ENCODE results near the gene AP5M1. TPM values are rescaled to one million over a fixed set of nuclear protein-coding genes. Genes with fewer than 3 reads are reported as not detected.
"Not testable (repeated sequence)": the region's sequence is repeated elsewhere in the genome, so short reads cannot be mapped to it uniquely, and the experiment has no call there.

AP5M1 gene
- total and polyA plus RNA-seq, 8 donors: 37.0 to 51.9 (median 43.3) TPM

DNA sequence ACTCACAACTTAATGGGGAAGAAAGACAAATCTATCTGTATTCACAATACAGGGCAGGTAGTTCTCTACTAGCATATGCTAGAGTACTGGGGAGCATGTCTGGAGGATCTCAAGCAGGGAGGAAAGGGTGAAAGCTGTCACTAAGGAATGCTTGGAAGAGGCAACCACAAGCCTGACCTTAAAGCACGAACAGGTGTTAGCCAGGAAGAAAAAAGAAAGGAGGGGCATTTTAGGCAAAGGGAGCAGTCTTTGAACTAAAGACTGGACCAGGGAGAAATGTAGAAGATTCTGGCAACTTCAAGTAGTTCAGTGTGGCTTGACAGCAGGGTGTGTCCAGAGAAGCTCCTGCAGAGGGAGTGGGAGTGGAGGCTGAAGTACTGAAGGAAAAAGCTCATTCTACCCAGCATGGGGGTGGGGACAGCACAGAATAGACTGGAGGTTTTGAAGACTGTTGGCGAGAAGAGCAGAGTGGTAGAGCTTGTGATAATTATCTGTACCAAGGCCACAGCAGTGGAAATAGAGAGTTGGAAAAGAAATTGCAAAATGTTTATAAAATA lies 50.9 kb downstream of the AP5M1 start:
- Histone ChIP-seq H3K27ac (no peak overlapping the region), H3K4me1 (no peaks in the 10 kb centered on the region), H3K9me3 (no peaks in the 10 kb centered on the region), H3K27me3 (peaks cover 0 to 4% of the 10 kb centered on the region in 2 donors), H3K4me3 (no peak overlapping the region), H3K36me3 (no peaks in the 10 kb centered on the region)
- intact Hi-C loops (cut with DNase I): loop anchor here in 1 of 2 donors (5.0 kb wide), 1 partner anchor 827 kb away; no protein-coding TSS in a partner anchor
- ATAC-seq (no peak), DNase-seq (no peak)
- TF ChIP-seq, protein P1, sequence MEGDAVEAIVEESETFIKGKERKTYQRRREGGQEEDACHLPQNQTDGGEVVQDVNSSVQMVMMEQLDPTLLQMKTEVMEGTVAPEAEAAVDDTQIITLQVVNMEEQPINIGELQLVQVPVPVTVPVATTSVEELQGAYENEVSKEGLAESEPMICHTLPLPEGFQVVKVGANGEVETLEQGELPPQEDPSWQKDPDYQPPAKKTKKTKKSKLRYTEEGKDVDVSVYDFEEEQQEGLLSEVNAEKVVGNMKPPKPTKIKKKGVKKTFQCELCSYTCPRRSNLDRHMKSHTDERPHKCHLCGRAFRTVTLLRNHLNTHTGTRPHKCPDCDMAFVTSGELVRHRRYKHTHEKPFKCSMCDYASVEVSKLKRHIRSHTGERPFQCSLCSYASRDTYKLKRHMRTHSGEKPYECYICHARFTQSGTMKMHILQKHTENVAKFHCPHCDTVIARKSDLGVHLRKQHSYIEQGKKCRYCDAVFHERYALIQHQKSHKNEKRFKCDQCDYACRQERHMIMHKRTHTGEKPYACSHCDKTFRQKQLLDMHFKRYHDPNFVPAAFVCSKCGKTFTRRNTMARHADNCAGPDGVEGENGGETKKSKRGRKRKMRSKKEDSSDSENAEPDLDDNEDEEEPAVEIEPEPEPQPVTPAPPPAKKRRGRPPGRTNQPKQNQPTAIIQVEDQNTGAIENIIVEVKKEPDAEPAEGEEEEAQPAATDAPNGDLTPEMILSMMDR (IDR thresholded peaks at IDR 0.05): no peak

DNA sequence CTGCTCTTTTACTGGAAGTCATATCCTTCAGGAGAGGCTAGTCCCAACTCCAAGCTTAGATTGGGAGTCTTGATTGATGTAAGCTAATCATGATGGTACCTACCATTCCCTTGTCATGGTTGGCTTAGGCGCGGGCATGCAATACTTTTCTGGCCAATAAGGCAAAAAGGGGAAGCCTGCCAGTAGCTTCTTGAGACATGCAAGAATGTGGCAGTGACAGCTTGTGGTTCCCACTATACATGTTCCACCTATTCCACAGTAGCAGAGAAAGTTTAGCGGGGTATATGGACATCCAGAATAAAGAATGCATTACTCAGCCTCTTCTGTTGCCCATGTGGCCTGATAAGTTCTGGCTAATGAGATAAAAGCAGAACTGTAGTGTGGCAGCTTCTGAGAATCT lies 55.0 kb downstream of the AP5M1 start:
- H3K27me3 ChIP-seq: no peaks in the 10 kb centered on the region
- ATAC-seq (no peak), DNase-seq (no peak)
- H3K4me1 ChIP-seq: no peaks in the 10 kb centered on the region
- intact Hi-C loops (cut with DNase I): no loop called here
- TF ChIP-seq, protein P1 (IDR thresholded peaks at IDR 0.05): no peak
- no peak overlapping the region for H3K4me3 ChIP-seq
- no peaks in the 10 kb centered on the region for H3K9me3 ChIP-seq
- no peaks in the 10 kb centered on the region for H3K36me3 ChIP-seq
- no peak overlapping the region for H3K27ac ChIP-seq

DNA sequence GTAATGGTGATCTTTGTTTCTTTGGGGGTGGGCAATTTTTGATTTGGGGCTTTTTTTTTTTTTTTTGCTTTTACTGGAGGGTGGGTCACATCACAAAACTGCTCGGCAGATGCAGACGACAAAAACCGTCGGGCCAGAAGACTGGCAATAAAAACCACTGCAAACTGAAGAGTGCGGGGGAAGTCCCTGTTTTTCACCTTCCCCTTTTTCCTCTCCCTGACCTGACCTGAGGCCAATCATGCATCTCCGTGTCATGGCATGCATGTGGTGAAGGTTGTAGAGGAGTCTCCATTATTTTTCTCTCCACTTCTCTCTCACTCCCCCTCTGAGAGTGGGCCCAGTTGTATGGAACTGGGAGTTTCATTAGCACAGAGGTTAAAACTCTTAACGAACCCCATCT lies 57.5 kb downstream of the AP5M1 start:
- DNase-seq (no peak), ATAC-seq (no peak)
- TF ChIP-seq, protein P1 (IDR thresholded peaks at IDR 0.05): no peak
- Histone ChIP-seq H3K36me3 (no peaks in the 10 kb centered on the region), H3K4me3 (no peak overlapping the region), H3K27me3 (no peaks in the 10 kb centered on the region), H3K9me3 (peaks cover 0 to 1% of the 10 kb centered on the region in 2 donors), H3K4me1 (no peaks in the 10 kb centered on the region), H3K27ac (no peak overlapping the region)
- intact Hi-C loops (cut with DNase I): no loop called here

DNA sequence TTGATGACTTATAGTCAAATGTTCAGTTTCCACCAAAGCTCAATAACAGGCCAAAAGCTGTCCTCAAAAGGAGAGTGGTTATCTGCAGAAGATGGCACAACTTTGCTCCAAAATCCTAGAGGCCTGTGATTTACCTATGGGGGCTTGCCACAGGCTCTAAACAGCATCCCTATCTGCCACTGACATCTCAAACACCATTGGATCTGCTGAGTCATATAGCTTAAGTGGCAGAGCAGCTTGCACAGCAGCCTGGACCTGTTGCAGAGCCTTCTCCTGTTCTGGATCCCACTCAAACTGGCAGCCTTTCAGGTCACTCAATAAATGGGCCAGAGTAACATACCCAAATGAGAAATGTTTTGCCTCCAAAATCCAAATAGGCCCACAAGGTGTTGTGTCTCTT lies 61.1 kb downstream of the AP5M1 start:
- intact Hi-C loops (cut with DNase I): no loop called here
- DNase-seq (no peak), ATAC-seq (no peak)

DNA sequence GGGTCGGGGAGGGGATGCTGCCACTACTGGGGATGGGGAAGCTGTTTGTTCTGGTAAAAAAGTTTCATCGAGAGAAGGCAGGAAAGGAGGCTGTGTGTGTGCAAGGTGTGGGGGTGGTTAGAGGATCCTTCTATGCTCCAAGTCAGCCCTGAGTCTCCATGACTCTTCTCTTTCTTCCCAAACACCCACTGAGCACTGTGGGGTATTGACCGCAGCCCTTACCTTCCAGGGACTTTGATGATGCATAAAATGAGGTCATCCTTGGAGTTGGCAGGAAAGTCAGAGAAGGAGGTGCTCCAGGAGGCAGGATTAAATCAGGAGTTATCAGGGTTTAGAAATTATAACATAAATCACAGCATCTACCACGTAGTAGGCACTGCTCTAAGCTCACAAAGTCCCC lies 63.7 kb downstream of the AP5M1 start:
- DNase-seq; H3K27me3 ChIP-seq; ATAC-seq; H3K4me1 ChIP-seq; H3K27ac ChIP-seq; intact Hi-C loops (cut with DNase I); H3K36me3 ChIP-seq; H3K4me3 ChIP-seq: not testable (repeated sequence)
- H3K9me3 ChIP-seq: peaks cover 0 to 32% of the 10 kb centered on the region in 2 donors

More for the DNA sequence above, 61.1 kb downstream of the AP5M1 start:
- Histone ChIP-seq H3K36me3 (no peaks in the 10 kb centered on the region), H3K27ac (no peak overlapping the region), H3K27me3 (no peaks in the 10 kb centered on the region), H3K4me3 (no peak overlapping the region), H3K4me1 (no peaks in the 10 kb centered on the region), H3K9me3 (peaks cover 0 to 17% of the 10 kb centered on the region in 2 donors)
- TF ChIP-seq, protein P1 (IDR thresholded peaks at IDR 0.05): no peak

DNA sequence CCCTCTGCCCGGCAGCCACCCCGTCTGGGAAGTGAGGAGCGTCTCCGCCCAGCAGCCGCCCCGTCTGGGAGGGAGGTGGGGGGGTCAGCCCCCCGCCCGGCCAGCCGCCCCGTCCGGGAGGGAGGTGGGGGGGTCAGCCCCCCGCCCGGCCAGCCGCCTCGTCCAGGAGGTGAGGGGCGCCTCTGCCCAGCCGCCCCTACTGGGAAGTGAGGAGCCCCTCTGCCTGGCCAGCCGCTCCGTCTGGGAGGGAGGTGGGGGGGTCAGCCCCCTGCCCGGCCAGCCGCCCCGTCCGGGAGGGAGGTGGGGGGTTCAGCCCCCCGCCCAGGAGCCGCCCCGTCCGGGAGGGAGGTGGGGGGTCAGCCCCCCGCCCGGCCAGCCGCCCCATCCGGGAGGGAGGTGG lies 65.0 kb downstream of the AP5M1 start:
- H3K4me3 ChIP-seq; H3K4me1 ChIP-seq; intact Hi-C loops (cut with DNase I); H3K36me3 ChIP-seq; H3K27ac ChIP-seq; H3K27me3 ChIP-seq; ATAC-seq; DNase-seq: not testable (repeated sequence)
- H3K9me3 ChIP-seq: peaks cover 0 to 32% of the 10 kb centered on the region in 2 donors

DNA sequence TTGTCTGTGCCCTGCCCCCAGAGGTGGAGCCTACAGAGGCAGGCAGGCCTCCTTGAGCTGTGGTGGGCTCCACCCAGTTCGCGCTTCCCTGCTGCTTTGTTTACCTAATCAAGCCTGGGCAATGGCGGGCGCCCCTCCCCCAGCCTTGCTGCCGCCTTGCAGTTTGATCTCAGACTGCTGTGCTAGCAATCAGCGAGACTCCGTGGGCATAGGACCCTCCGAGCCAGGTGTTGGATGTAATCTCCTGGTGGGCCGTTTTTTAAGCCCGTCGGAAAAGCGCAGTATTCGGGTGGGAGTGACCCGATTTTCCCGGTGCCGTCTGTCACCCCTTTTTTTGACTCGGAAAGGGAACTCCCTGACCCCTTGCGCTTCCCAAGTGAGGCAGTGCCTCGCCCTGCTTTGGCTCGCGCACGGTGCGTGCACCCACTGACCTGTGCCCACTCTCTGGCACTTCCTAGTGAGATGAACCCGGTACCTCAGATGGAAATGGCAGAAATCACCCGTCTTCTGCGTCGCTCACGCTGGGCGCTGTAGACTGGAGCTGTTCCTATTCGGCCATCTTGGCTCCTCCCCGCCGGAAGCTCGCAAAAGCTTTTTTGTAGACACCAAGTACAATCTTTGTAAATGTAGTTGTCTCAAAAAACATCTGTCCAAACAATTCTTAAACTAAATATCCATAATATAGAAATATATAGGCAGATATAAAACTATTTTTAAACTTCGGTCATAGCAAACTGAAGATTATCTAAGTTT lies 75.0 kb downstream of the AP5M1 start:
- H3K36me3 ChIP-seq; intact Hi-C loops (cut with DNase I); H3K27ac ChIP-seq; H3K4me3 ChIP-seq; H3K4me1 ChIP-seq; H3K9me3 ChIP-seq; ATAC-seq; DNase-seq; H3K27me3 ChIP-seq: not testable (repeated sequence)
